ENCODE measurements around the gene JARID2. TPM values are rescaled to one million over a fixed set of nuclear protein-coding genes. Genes with fewer than 3 reads are reported as not detected.

Gene JARID2
- total RNA-seq, 2 donors from 2014 or later = 20.7 to 50.3 TPM

DNA sequence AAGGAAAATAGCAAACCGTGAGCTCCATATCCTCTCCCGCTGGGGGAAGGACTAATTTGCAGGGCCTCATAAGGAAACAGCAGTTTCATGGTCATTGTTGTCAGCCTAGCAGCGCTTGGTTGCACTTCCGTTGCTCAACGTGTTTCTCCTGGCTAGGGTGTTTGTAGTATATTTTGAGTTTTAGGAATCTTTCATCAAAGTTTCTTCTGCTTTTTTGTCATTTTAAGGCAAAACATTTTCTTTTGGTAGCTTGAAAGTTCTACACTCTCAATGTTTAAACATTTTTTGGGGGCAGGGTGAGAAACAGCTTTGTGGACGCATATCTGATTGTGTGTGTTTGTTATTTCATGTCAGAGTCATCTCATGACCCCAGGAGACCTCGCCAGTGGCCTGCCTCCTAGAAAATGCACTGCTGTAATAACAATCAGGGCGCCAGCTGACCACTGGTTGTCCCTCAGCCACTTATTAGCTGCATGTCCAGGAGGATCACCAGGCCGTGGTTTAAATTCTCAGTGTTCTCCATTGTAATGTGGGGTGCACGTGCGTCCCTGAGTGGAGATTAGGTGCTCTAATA is 20.6 kb downstream of the JARID2 start:
- H3K4me3 Mint-ChIP-seq = peak overlapping the region; percentile 47
- H3K4me1 Mint-ChIP-seq = peaks cover 69% of the 10 kb centered on the region
- no peaks in the 10 kb centered on the region for H3K9me3 Mint-ChIP-seq
- no peak for ATAC-seq (replicated peaks)
- no peaks in the 10 kb centered on the region for H3K27me3 Mint-ChIP-seq
- peaks cover 97% of the 10 kb centered on the region for H3K36me3 Mint-ChIP-seq (ENCODE audit: low read depth)
- peak overlapping the region; percentile 60 for H3K27ac Mint-ChIP-seq

DNA sequence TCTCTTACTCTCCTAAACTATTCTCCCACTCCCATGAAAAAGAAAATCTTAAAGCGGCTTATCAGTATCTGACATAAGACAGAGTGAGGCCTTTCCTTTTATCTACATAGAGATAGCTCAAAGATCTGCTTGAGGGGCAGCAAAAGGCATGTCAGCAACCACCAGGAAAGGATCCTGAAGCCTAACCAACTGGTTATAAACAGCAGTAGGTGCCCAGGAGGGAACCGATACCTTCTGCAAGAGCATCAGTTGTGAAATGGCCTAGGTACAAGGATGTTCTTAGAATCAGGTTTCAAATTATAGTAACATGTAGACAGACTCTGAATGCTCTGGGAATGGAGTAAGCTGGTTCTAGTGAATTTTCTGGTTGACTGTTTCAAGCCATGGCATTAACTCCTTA is 21.4 kb downstream of the JARID2 start:
- H3K27me3 Mint-ChIP-seq = no peaks in the 10 kb centered on the region
- peak overlapping the region; percentile 60 for H3K27ac Mint-ChIP-seq
- peak overlapping the region; percentile 47 for H3K4me3 Mint-ChIP-seq
- ATAC-seq (replicated peaks) = no peak
- H3K4me1 Mint-ChIP-seq = peaks cover 66% of the 10 kb centered on the region
- H3K9me3 Mint-ChIP-seq = no peaks in the 10 kb centered on the region
- peaks cover 94% of the 10 kb centered on the region for H3K36me3 Mint-ChIP-seq (ENCODE audit: low read depth)

DNA sequence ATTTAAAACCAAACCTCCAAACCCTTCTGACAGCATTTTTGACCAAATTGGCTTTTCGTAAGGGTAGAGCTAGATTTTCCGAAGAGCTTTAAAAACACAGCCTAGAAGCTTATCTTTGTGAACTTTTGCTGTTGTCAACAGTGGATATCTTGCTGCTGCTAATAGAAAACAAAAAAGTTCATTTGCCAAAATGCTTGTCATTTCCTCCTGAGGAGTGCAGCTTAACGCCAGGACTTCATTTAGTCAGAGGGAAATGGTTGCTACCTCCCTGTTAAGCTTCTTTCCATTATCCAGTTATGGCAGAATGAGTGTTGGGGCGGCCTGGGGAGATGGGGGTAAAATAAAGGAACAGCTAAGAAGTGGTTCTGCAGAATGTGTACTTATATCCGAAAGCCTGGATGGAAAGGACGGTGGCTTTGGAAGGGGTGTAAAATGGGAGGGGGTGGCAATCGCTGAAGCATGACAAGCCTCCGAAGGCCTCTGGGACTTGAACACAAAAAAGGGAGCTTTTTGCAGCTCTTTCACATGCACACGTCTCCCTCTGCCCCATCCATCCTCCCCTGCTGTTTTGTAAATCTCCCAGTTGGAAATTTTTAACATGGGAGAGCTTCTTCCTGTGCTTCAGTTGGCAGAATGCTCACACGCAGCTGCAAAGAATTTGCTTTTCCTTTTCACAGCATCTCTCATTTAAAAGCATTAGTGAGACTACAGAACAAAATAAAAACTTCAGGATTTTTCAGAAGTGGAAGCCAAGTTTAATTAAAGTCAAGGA is 22.5 kb downstream of the JARID2 start:
- no peak overlapping the region for H3K27ac Mint-ChIP-seq
- ATAC-seq (replicated peaks) = no peak
- H3K4me3 Mint-ChIP-seq = peak overlapping the region; percentile 47
- H3K4me1 Mint-ChIP-seq = peaks cover 58% of the 10 kb centered on the region
- H3K9me3 Mint-ChIP-seq = no peaks in the 10 kb centered on the region
- peaks cover 94% of the 10 kb centered on the region for H3K36me3 Mint-ChIP-seq (ENCODE audit: low read depth)
- H3K27me3 Mint-ChIP-seq = no peaks in the 10 kb centered on the region

DNA sequence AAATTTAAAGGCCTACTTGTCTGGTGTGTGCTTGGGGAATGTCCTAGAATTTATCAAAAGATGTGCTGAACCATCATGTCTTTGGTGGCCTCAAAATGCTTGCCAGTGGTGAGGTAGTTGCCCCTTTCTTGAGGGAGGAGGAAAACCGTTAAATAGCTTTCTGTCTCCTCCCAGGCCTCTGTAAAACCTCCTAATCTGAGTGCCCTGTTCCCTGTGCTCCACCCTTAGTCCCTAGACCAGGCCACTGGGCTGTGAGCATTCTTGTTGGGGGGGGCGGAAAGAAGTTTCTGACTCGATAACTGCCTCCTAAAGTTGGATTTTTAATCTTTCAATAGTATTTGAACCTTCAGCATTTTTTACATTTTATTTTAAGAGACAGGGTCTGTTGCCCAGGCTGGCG is 23.1 kb downstream of the JARID2 start:
- Mint-ChIP-seq H3K36me3 (ENCODE audit: low read depth) (peaks cover 94% of the 10 kb centered on the region), H3K27ac (peak overlapping the region; percentile 69), H3K9me3 (no peaks in the 10 kb centered on the region), H3K4me1 (peaks cover 56% of the 10 kb centered on the region), H3K27me3 (no peaks in the 10 kb centered on the region), H3K4me3 (no peak overlapping the region)
- ATAC-seq (replicated peaks) = no peak

DNA sequence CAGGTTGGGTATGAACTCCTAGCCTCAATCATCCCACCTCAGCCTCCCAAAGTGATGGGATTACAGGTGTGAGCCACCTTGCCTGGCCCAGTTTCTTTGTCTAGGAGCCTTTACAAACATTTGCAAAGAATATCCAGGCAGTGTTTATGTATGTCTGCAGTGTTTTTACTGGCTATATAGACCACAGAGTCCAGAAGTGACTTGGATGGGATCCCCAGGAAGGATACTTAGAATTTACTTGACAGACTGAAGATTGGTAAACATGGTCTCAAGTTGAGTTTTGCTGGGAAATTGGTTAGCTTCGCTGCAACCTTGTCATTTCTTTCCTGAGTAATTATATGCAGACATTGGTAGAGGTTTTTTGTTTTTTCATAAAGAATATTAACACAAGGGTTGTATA is 23.8 kb downstream of the JARID2 start:
- Mint-ChIP-seq H3K27me3 (no peaks in the 10 kb centered on the region), H3K4me3 (peak overlapping the region; percentile 17), H3K36me3 (ENCODE audit: low read depth) (peaks cover 94% of the 10 kb centered on the region), H3K9me3 (no peaks in the 10 kb centered on the region), H3K4me1 (peaks cover 53% of the 10 kb centered on the region), H3K27ac (peak overlapping the region; percentile 69)
- ATAC-seq (replicated peaks) = peak; percentile 76

DNA sequence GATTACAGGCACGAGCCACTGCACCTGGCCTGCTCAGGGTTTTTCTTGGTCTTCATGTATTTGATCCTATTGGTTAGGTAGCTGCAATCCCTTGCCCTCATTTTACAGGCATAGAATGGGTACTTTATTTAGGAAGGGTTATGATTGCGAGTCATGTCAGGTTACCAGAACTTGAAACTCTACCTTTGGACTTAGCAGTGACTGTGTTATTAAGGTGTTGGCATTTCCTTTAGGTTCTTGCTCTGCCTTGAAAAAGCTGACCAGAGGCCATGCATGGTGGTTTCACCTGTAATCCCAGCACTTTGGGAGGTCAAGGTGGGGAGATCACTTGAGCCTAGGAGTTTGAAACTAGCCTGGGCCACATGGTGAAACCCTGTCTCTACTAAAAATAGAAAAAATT is 24.5 kb downstream of the JARID2 start:
- Mint-ChIP-seq H3K9me3 (no peaks in the 10 kb centered on the region), H3K36me3 (ENCODE audit: low read depth) (peaks cover 94% of the 10 kb centered on the region), H3K4me3 (peak overlapping the region; percentile 17), H3K27me3 (no peaks in the 10 kb centered on the region), H3K4me1 (peaks cover 57% of the 10 kb centered on the region), H3K27ac (peak overlapping the region; percentile 69)
- no peak for ATAC-seq (replicated peaks)

DNA sequence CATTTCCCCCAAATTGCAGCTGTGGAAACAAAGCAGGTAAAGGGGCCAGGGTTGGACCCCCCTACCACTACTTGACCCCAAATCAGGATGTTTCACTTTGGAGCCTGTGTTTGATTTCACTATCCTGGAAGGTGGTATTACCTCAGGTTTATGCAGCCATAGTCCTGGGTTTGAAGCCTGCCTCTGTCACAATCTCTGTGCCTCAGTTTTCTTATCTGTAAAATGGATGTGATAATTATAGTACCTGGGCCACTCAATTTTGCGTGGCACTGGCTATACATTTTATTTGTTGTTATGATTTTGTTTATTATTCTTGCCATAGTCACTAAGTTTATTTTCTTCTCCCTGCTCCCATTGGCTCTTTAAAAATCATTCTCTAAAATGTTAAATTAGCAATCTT is 26.7 kb downstream of the JARID2 start:
- H3K27ac Mint-ChIP-seq = no peak overlapping the region
- H3K27me3 Mint-ChIP-seq = no peaks in the 10 kb centered on the region
- peaks cover 95% of the 10 kb centered on the region for H3K36me3 Mint-ChIP-seq (ENCODE audit: low read depth)
- H3K4me3 Mint-ChIP-seq = no peak overlapping the region
- no peak for ATAC-seq (replicated peaks)
- peaks cover 48% of the 10 kb centered on the region for H3K4me1 Mint-ChIP-seq
- no peaks in the 10 kb centered on the region for H3K9me3 Mint-ChIP-seq

DNA sequence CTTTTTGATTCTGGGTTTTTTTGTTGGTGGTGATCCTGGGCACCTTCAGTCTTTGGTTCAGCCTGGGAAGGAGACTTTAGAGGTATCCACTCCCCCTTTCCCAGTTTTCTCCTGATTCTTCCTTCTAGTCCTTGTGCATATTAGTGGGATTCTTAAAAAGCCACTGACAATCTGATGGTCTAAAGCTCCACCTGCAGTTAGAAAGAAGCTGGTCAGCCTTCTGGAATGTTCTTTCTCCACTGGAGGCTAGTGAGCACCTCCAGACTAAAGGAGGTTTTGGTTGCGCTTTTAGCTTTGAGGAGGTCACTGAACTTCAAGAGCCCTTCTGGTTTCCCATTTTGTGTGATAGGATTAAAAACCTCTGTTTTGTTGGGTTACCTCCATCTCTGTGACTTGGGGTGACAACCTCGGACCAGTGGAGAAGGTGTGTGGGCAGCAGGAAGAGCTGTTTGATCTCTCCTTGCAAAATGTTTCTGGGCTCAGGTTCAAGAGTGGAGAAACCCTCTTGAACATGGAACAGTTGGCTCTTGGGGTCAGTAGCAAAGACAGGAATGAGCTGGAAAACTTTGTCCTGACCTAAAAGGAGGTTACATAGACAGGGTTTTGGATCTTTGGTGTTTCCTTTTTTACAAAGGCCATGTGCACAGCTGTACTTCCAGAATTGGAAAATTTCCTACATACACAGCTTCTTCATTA is 29.0 kb downstream of the JARID2 start:
- Mint-ChIP-seq H3K9me3 (no peaks in the 10 kb centered on the region), H3K4me3 (no peak overlapping the region), H3K4me1 (peaks cover 38% of the 10 kb centered on the region), H3K27me3 (no peaks in the 10 kb centered on the region), H3K36me3 (ENCODE audit: low read depth) (peaks cover 93% of the 10 kb centered on the region), H3K27ac (no peak overlapping the region)
- no peak for ATAC-seq (replicated peaks)

DNA sequence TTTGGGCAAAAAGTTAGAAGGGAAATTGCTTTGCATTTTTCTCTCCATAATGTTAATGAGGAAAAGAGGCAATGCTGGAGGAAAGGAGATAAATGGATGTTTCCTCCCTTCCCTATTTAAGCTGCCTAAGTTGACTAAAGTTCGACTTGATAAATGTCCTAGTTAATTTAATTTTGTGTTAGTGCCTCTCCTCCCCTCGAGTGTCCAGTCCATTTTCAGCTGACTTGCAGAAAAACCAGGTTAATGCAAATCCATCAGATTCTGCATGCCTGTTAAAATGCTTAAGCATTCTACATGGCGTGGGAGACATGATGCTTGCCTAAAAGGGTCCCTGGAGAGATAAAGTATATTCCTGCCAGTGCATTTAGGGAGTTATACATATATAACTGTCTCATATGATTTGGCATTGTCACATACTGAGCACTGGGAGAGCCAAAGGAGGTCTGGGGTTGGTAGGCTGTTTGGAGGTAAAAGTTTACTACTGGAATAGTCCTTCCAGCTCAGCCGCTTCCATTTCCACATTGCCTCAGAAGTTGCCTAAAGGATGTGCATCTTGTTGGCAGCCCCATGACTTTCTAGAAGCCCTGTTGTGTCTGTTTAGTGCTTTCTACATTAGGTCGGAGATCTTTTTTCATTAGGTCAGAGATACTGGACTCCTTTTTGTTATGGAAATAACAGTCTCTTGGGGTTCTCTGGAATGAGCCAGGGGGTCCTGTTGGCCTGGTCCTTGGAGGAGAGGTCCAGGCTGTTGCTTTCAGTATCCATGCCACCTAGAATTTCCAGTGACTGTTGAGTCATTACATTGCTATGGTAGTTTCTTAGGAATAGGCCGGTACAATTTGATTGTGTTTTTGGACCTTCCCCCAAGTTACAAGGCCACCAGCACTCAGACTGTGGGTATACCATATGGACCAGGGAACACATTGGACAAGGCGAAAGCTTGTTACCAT is 30.4 kb downstream of the JARID2 start:
- no peaks in the 10 kb centered on the region for H3K27me3 Mint-ChIP-seq
- peaks cover 92% of the 10 kb centered on the region for H3K36me3 Mint-ChIP-seq (ENCODE audit: low read depth)
- peaks cover 40% of the 10 kb centered on the region for H3K4me1 Mint-ChIP-seq
- no peaks in the 10 kb centered on the region for H3K9me3 Mint-ChIP-seq
- no peak for ATAC-seq (replicated peaks)
- H3K27ac Mint-ChIP-seq = no peak overlapping the region
- no peak overlapping the region for H3K4me3 Mint-ChIP-seq

DNA sequence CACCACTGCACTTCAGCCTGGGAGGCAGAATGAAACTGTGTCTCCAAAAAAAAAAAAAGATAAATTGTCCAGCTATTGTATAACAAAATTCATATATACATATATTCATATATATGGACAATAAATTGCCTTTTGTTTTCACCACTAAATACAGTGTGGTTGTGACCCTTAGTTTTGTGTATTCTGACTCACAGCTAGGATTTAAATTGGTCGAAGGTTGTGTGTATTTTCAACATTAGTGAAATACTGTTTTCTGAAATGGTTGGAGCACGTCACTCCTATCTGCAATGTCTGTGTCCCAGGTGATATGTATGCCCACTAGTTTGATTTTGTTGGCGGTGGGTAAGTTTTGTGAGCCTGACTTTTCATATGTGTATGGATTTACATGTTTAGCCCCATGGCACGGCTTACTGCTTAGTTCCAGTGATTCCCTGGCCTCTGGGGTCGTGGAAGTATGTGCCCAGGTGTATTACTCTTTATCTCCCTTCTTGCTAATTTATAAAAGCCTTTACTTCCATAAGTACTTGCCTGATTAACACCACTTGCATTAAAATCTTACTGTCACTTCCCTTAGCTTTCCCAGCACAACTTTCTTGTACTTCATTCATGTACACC is 33.3 kb downstream of the JARID2 start:
- H3K27me3 Mint-ChIP-seq = no peaks in the 10 kb centered on the region
- H3K4me1 Mint-ChIP-seq = peaks cover 48% of the 10 kb centered on the region
- no peak overlapping the region for H3K27ac Mint-ChIP-seq
- peak; percentile 40 for ATAC-seq (replicated peaks)
- H3K36me3 Mint-ChIP-seq (ENCODE audit: low read depth) = peaks cover 92% of the 10 kb centered on the region
- no peak overlapping the region for H3K4me3 Mint-ChIP-seq
- no peaks in the 10 kb centered on the region for H3K9me3 Mint-ChIP-seq

DNA sequence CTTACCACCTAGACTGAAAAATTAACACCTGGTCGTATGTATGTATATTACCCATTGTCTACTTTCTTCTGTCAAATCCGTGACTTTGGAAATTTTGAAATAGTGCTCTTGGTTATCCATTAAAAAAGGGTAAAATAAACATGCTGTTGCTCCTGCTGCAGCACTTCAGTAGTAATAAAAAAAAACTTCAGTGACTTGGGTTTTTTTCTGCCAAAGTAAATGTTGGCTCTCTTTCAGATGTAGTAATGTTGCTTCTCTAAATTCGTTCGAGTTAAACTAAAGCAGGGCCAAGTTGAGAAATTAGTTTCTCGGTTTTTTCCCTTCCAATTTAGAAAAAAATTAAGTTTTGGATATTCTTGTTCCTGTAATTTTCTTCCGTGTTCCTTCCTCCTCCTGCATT is 34.2 kb downstream of the JARID2 start:
- peaks cover 40% of the 10 kb centered on the region for H3K4me1 Mint-ChIP-seq
- H3K9me3 Mint-ChIP-seq = no peaks in the 10 kb centered on the region
- no peak for ATAC-seq (replicated peaks)
- H3K27me3 Mint-ChIP-seq = no peaks in the 10 kb centered on the region
- no peak overlapping the region for H3K27ac Mint-ChIP-seq
- H3K36me3 Mint-ChIP-seq (ENCODE audit: low read depth) = peaks cover 92% of the 10 kb centered on the region
- H3K4me3 Mint-ChIP-seq = no peak overlapping the region

DNA sequence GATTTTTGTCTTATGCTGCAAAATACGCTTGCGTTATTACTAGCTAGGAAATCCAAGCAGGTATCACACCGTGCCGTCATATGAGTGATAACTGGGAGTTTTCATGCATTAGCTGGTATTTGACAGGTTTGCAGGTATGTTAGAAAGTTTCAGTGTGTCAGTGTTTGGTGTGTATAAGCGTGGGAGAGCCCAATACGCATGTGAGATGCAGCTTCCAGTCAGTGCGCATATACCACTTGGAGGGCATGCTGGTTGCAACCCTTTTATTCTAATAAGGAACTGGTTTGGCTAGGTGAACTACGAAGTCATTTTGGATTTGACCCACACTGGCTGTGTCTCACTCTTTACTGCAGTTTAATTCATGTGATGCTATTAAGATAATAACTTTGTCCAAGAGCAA is 35.1 kb downstream of the JARID2 start:
- no peak overlapping the region for H3K4me3 Mint-ChIP-seq
- ATAC-seq (replicated peaks) = no peak
- H3K9me3 Mint-ChIP-seq = no peaks in the 10 kb centered on the region
- H3K27ac Mint-ChIP-seq = no peak overlapping the region
- no peaks in the 10 kb centered on the region for H3K27me3 Mint-ChIP-seq
- H3K4me1 Mint-ChIP-seq = peaks cover 35% of the 10 kb centered on the region
- H3K36me3 Mint-ChIP-seq (ENCODE audit: low read depth) = peaks cover 90% of the 10 kb centered on the region

DNA sequence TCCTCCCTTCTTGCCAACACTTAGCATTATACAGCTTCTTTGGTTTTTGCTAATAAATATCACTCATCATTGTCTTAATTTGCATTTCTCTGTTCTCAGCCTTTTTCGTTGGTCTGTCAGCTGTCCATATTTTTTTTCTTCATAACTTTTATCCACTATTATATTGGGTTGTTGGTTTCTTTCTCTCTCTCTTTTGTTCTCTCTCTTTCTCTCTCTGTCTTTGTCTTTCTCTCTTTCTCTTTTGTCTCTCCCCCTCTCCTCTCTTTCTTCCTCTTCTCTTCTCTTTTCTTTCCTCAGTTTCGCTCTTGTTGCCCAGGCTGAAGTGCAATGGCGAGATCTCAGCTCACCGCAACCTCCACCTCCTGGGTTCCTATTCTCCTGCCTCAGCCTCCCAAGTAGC is 36.5 kb downstream of the JARID2 start:
- no peak overlapping the region for H3K4me3 Mint-ChIP-seq
- peaks cover 85% of the 10 kb centered on the region for H3K36me3 Mint-ChIP-seq (ENCODE audit: low read depth)
- no peaks in the 10 kb centered on the region for H3K27me3 Mint-ChIP-seq
- no peaks in the 10 kb centered on the region for H3K9me3 Mint-ChIP-seq
- peaks cover 34% of the 10 kb centered on the region for H3K4me1 Mint-ChIP-seq
- peak overlapping the region; percentile 5 for H3K27ac Mint-ChIP-seq
- no peak for ATAC-seq (replicated peaks)

DNA sequence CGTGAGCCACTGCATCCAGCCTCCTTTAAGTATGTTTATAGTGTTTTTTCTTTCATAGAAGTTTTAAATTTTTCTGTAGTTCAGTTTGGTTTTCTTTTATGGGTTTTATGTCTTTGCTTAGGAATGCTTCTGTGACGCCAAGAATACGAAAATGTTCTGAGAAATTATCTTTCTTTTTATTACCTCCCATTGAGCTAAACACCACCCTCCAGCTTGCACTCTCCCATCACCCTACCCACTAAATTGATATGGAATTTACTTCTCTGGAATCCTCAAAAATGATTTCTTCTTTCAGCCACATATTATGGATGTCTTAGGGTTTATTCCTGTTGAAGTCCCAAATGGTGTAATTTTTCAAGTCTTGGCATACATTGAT is 38.1 kb downstream of the JARID2 start:
- ATAC-seq (replicated peaks) = no peak
- Mint-ChIP-seq H3K36me3 (ENCODE audit: low read depth) (peaks cover 86% of the 10 kb centered on the region), H3K4me1 (peaks cover 42% of the 10 kb centered on the region), H3K27ac (peak overlapping the region; percentile 51), H3K4me3 (no peak overlapping the region), H3K27me3 (no peaks in the 10 kb centered on the region), H3K9me3 (no peaks in the 10 kb centered on the region)
